ENCODE data around the gene TUBGCP2. TPM values are rescaled to one million over a fixed set of nuclear protein-coding genes. Genes with fewer than 3 reads are reported as not detected.

The TUBGCP2 gene
- total RNA-seq, 1 experiment from 2014 or later: 52.4 TPM

DNA sequence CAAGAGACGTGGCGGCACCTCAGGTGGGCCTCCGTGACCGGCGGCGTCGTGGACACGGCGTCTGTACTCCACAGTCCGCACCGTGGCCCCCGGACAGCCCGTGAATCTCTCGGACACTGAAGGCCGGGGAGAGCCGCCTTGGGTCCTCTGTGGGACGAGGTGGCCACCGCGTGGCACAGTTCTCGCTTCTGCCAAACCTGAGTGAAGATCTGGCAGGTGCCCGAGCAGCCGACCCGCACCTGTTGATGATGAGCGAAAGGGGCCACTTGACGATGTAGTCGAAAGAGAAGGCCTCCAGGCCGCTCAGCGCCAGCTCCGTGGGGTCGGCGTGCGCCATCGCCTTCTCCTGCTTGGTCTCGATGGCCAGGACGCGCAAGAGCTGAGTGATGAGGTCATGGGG, 23.5 kb downstream of the TUBGCP2 start:
- no peak overlapping the region for H3K23ac ChIP-seq (ENCODE audit: insufficient read length, low read depth, low read length)
- no peak overlapping the region for H3K18ac ChIP-seq (ENCODE audit: insufficient read length, low read depth, low read length)
- no peaks in the 10 kb centered on the region for H3K27me3 Mint-ChIP-seq (ENCODE audit: low read depth)
- H3K14ac ChIP-seq (ENCODE audit: insufficient read depth, low read length): no peak overlapping the region
- H2BK5ac ChIP-seq (ENCODE audit: insufficient read length, low read length): no peak overlapping the region
- no peaks in the 10 kb centered on the region for H3K27me3 ChIP-seq (ENCODE audit: insufficient read depth, low read length)
- no peaks in the 10 kb centered on the region for H3K4me1 Mint-ChIP-seq
- no peaks in the 10 kb centered on the region for H4K20me1 ChIP-seq (ENCODE audit: control insufficient read depth, insufficient read depth, insufficient read length)
- WGBS (ENCODE audit: extremely low coverage, insufficient read length, low lambda C conversion rate): no CpG with 5 or more reads among the region's 36 CpGs
- DNase-seq: no peak
- H3K4me3 Mint-ChIP-seq: no peak overlapping the region
- no peak overlapping the region for H4K8ac ChIP-seq (replicated peaks; ENCODE audit: insufficient read length, low read depth, low read length)
- no peaks in the 10 kb centered on the region for H3K79me2 ChIP-seq (ENCODE audit: insufficient read depth, low read length)
- no peak overlapping the region for H4K91ac ChIP-seq (ENCODE audit: insufficient read length, low read depth, low read length)
- no peak overlapping the region for H3K4me2 ChIP-seq (ENCODE audit: insufficient read depth, insufficient read length, low read length)
- no peak overlapping the region for H3K4ac ChIP-seq (ENCODE audit: low read depth, low read length)
- H3K27ac Mint-ChIP-seq: no peak overlapping the region
- H4K5ac ChIP-seq (ENCODE audit: insufficient read length, low read depth, low read length): no peak overlapping the region
- H3K79me1 ChIP-seq (ENCODE audit: insufficient read depth, low read depth, low read length, poor library complexity, severe bottlenecking): no peaks in the 10 kb centered on the region
- H3T11ph ChIP-seq (ENCODE audit: low read length): no peak overlapping the region
- no peaks in the 10 kb centered on the region for H3K9me3 Mint-ChIP-seq
- H2AFZ ChIP-seq (ENCODE audit: low read length): no peak overlapping the region
- no peak overlapping the region for H3K27ac ChIP-seq (ENCODE audit: insufficient read length, low read depth, low read length)
- no peak overlapping the region for H2BK20ac ChIP-seq (ENCODE audit: low read depth, low read length, poor library complexity, severe bottlenecking)
- H3K9ac ChIP-seq (ENCODE audit: extremely low read depth, insufficient read length, low read length): no peak overlapping the region
- no peak overlapping the region for H2BK12ac ChIP-seq (ENCODE audit: insufficient read length, low read depth, low read length)
- H2BK120ac ChIP-seq (ENCODE audit: low read depth, low read length, poor library complexity, severe bottlenecking): no peak overlapping the region
- H3K4me1 ChIP-seq (ENCODE audit: insufficient read depth, low read length): no peaks in the 10 kb centered on the region
- H3K9me3 ChIP-seq (ENCODE audit: control insufficient read depth, low read depth, low read length): no peaks in the 10 kb centered on the region
- TF ChIP-seq, protein P1, sequence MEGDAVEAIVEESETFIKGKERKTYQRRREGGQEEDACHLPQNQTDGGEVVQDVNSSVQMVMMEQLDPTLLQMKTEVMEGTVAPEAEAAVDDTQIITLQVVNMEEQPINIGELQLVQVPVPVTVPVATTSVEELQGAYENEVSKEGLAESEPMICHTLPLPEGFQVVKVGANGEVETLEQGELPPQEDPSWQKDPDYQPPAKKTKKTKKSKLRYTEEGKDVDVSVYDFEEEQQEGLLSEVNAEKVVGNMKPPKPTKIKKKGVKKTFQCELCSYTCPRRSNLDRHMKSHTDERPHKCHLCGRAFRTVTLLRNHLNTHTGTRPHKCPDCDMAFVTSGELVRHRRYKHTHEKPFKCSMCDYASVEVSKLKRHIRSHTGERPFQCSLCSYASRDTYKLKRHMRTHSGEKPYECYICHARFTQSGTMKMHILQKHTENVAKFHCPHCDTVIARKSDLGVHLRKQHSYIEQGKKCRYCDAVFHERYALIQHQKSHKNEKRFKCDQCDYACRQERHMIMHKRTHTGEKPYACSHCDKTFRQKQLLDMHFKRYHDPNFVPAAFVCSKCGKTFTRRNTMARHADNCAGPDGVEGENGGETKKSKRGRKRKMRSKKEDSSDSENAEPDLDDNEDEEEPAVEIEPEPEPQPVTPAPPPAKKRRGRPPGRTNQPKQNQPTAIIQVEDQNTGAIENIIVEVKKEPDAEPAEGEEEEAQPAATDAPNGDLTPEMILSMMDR (conservative IDR thresholded peaks at IDR 0.05): no peak
- no peak overlapping the region for H3K56ac ChIP-seq (ENCODE audit: insufficient read length, low read depth, low read length)
- no peak overlapping the region for H2BK15ac ChIP-seq (ENCODE audit: low read depth, low read length)
- H3K36me3 Mint-ChIP-seq (ENCODE audit: insufficient read depth in 1 of 3, low read depth in 3 of 3): peaks cover 24 to 77% (median 72%) of the 10 kb centered on the region in 3 experiments; a peak in 6 of 7 replicates
- no peaks in the 10 kb centered on the region for H3K23me2 ChIP-seq (ENCODE audit: insufficient read length, low read depth, low read length, poor library complexity, severe bottlenecking)
- no peak overlapping the region for H2AK5ac ChIP-seq (ENCODE audit: insufficient read length, low read length)

Measured in H9 (cell line).